Measurements from ENCODE around the gene FGD4.

DNA sequence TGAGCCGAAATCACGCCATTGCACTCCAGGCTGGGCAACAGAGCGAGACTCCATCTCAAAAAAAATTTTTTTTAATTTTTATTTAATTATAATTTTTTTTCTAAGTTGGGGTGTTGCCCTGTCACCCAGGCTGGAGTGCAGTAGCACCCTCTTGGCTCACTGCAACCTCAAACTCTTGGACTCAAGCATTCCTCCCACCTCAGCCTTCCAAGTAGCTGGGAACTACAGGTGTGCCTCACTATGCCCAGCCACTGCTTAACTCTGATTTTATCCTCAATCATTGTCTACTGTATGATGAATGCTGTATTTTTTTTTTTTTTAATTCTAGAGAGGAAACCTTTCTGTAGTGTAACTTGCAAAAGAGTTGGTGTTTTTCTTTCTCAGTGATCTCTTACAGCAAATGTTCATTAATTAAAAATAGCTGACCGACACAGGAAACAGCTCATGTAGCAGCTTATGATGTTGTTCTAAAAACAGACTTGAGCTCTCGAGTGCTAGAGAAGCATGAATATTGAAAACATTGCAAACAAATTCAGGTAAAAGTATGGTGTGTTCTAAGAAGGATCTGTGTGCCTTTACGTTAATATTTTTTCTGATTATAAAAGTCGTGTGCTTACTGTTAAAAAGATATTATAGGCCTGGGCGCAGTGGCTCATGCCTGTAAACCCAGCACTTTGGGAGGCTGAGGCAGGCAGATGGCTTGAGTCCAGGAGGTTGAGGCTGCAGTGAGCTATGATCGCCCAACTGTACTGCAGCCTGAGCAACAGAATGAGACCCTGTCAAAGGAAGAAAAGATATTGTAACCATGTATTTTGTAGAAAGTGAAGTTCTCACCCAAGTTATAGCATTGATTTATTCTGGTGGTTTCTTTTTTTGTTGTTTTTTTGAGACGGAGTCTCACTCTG, 68.9 kb downstream of the FGD4 start:
- TF ChIP-seq, protein P1, sequence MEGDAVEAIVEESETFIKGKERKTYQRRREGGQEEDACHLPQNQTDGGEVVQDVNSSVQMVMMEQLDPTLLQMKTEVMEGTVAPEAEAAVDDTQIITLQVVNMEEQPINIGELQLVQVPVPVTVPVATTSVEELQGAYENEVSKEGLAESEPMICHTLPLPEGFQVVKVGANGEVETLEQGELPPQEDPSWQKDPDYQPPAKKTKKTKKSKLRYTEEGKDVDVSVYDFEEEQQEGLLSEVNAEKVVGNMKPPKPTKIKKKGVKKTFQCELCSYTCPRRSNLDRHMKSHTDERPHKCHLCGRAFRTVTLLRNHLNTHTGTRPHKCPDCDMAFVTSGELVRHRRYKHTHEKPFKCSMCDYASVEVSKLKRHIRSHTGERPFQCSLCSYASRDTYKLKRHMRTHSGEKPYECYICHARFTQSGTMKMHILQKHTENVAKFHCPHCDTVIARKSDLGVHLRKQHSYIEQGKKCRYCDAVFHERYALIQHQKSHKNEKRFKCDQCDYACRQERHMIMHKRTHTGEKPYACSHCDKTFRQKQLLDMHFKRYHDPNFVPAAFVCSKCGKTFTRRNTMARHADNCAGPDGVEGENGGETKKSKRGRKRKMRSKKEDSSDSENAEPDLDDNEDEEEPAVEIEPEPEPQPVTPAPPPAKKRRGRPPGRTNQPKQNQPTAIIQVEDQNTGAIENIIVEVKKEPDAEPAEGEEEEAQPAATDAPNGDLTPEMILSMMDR (IDR thresholded peaks at IDR 0.05), result no peak
- no peak for TF ChIP-seq POLR2A (IDR thresholded peaks at IDR 0.05)
- no peak for TF ChIP-seq POLR2AphosphoS5 (IDR thresholded peaks at IDR 0.05)

All from prostate gland (tissue), 2 donors.